SK-N-SH (cell line): ENCODE results near the gene CDH18. TPM values are rescaled to one million over a fixed set of nuclear protein-coding genes. Genes with fewer than 3 reads are reported as not detected.
A peak's percentile ranks its signal among the peaks of the same experiment; 100 is the strongest.

ENCODE experiments used
- CTCF ChIA-PET: fragments of 300-600, 350-600 bp; formaldehyde crosslinking; extraction: SDS; loops from one replicate; lab custom pipeline; 2021; lab: Yijun Ruan, JAX
- POLR2A ChIA-PET: fragments of 350-600 bp; sonication (Branson Sonifier 250); formaldehyde crosslinking; extraction: SDS; loops from one replicate; lab custom pipeline; 2020; ENCODE audit warnings: antibody characterized with exemption, inconsistent platforms; lab: Yijun Ruan, JAX
- DNase-seq: peaks from one replicate; pipeline ENCODE4 v3.0.0; 2012
- H2AFZ ChIP-seq: fragments of 200-600 bp; sonication (generic); 2 replicates; pipeline ENCODE4 v1.8.1; 2016; ENCODE audit warnings: antibody characterized with exemption, mild to moderate bottlenecking, low read depth
- H3F3A ChIP-seq: fragments of 200-600 bp; sonication (generic); replicated peaks from 2 replicates; pipeline ENCODE3; 2016; ENCODE audit warnings: antibody characterized with exemption, mild to moderate bottlenecking; ENCODE audit not compliant: insufficient read depth
- H3K27ac ChIP-seq, 2 experiments: fragments of 200-500 bp in 1 of 2; fragments of 200-600 bp in 1 of 2; sonication (Bioruptor generic) in 1 of 2; sonication (generic), shearing (Covaris generic) in 1 of 2; 2 replicates each; pipeline versions ENCODE4 v1.5.1 to v1.6.1; 2014 to 2016; ENCODE audit warnings: low read depth in 2 of 2, inconsistent platforms in 1 of 2, low read length in 1 of 2, mild to moderate bottlenecking in 1 of 2, mixed read lengths in 1 of 2
- H3K27me3 ChIP-seq: fragments of 200-600 bp; sonication (generic), shearing (Covaris generic); 2 replicates; pipeline ENCODE4 v1.6.1; 2016; ENCODE audit warnings: mixed run types; ENCODE audit not compliant: insufficient read depth
- H3K36me3 ChIP-seq, 2 experiments: fragments of 200-500 bp in 1 of 2; fragments of 200-600 bp in 1 of 2; sonication (Bioruptor generic) in 1 of 2; sonication (generic) in 1 of 2; replicated peaks in 1 of 2; 2 replicates each; pipeline versions ENCODE3 to v1.5.1; 2014 to 2016; ENCODE audit warnings: low read length in 1 of 2, mild to moderate bottlenecking in 1 of 2; ENCODE audit not compliant: insufficient read depth in 2 of 2, control insufficient read depth in 1 of 2
- H3K4me1 ChIP-seq, 2 experiments: fragments of 200-500 bp in 1 of 2; fragments of 200-600 bp in 1 of 2; sonication (Bioruptor generic) in 1 of 2; sonication (generic), shearing (Covaris generic) in 1 of 2; 2 replicates each; pipeline versions ENCODE4 v1.5.1 to v1.6.1; 2014 to 2016; ENCODE audit warnings: low read depth in 1 of 2, low read length in 1 of 2, mixed run types in 1 of 2; ENCODE audit not compliant: insufficient read depth in 2 of 2, control insufficient read depth in 1 of 2
- H3K4me2 ChIP-seq: fragments of 200-600 bp; sonication (generic), shearing (Covaris generic); 2 replicates; pipeline ENCODE4 v1.6.1; 2017; ENCODE audit warnings: mixed run types
- H3K4me3 ChIP-seq, 2 experiments: fragments of 200-500 bp in 1 of 2; fragments of 200-600 bp in 1 of 2; sonication (Bioruptor generic) in 1 of 2; sonication (generic), shearing (Covaris generic) in 1 of 2; 2 replicates each; pipeline versions ENCODE4 v1.5.1 to v1.8.1; 2014 to 2016; ENCODE audit warnings: low read depth in 2 of 2, inconsistent platforms in 1 of 2, low read length in 1 of 2, mild to moderate bottlenecking in 1 of 2, mixed read lengths in 1 of 2, moderate library complexity in 1 of 2
- H3K79me2 ChIP-seq: fragments of 200-600 bp; sonication (generic); 2 replicates; pipeline ENCODE4 v1.8.1; 2017; ENCODE audit warnings: mild to moderate bottlenecking; ENCODE audit not compliant: insufficient read depth
- H3K9ac ChIP-seq: fragments of 200-600 bp; sonication (generic); 2 replicates; pipeline ENCODE4 v1.6.1; 2017; ENCODE audit warnings: mixed run types
- H3K9me2 ChIP-seq: fragments of 200-600 bp; sonication (generic); 2 replicates; pipeline ENCODE4 v1.6.1; 2017; ENCODE audit warnings: mixed run types
- H3K9me3 ChIP-seq: fragments of 200-600 bp; sonication (generic); 2 replicates; pipeline ENCODE4 v1.6.1; 2017; ENCODE audit warnings: mixed run types, mild to moderate bottlenecking, moderate library complexity
- H4K20me1 ChIP-seq: fragments of 200-600 bp; sonication (generic); 2 replicates; pipeline ENCODE4 v1.6.1; 2017; ENCODE audit warnings: mild to moderate bottlenecking, mixed run types; ENCODE audit not compliant: insufficient read depth
- ELF1 ChIP-seq: IDR thresholded peaks from 2 replicates; pipeline ENCODE4 v1.4.0; 2012
- EP300 ChIP-seq, 2 experiments: IDR thresholded peaks; 2 replicates each; pipeline versions ENCODE4 v1.4.0 to v1.6.1; 2012; ENCODE audit warnings: borderline replicate concordance in 1 of 2, low read depth in 1 of 2, low read length in 1 of 2
- EZH2phosphoT487 ChIP-seq: fragments of 200-600 bp; sonication (generic); IDR thresholded peaks from 2 replicates; pipeline ENCODE4 v1.6.1; 2017; ENCODE audit warnings: low read depth, mixed run types, mild to moderate bottlenecking, antibody characterized with exemption, moderate library complexity, borderline replicate concordance
- FOSL2 ChIP-seq: IDR thresholded peaks from 2 replicates; pipeline ENCODE4 v1.4.0; 2012; ENCODE audit warnings: low read depth, mild to moderate bottlenecking, moderate library complexity, borderline replicate concordance
- FOXM1 ChIP-seq: IDR thresholded peaks from 2 replicates; pipeline ENCODE4 v1.4.0; 2012; ENCODE audit warnings: low read depth, mild to moderate bottlenecking
- GABPA ChIP-seq: IDR thresholded peaks from 2 replicates; pipeline ENCODE4 v1.4.0; 2012; ENCODE audit warnings: low read depth, mild to moderate bottlenecking
- NFIC ChIP-seq: IDR thresholded peaks from 2 replicates; pipeline ENCODE4 v1.4.0; 2012; ENCODE audit warnings: borderline replicate concordance
- NRF1 ChIP-seq: IDR thresholded peaks from 2 replicates; pipeline ENCODE4 v1.6.1; 2012; ENCODE audit warnings: low read depth, mild to moderate bottlenecking, low read length
- SMC3 ChIP-seq: IDR thresholded peaks from 2 replicates; pipeline ENCODE4 v1.6.1; 2012; ENCODE audit warnings: low read depth, low read length, improper control_type of control experiment
- TCF12 ChIP-seq: IDR thresholded peaks from 2 replicates; pipeline ENCODE4 v1.4.0; 2012
- TEAD4 ChIP-seq: IDR thresholded peaks from 2 replicates; pipeline ENCODE4 v1.4.0; 2012; ENCODE audit warnings: mild to moderate bottlenecking, borderline replicate concordance; ENCODE audit not compliant: insufficient read depth
- YY1 ChIP-seq: IDR thresholded peaks from 2 replicates; pipeline ENCODE4 v1.4.0; 2012; ENCODE audit warnings: low read depth, mild to moderate bottlenecking
- WGBS: methylation state at CpG from one replicate; pipeline ENCODE4 v1.1.6; 2017; ENCODE audit warnings: low lambda C conversion rate; 5-methylcytosine and 5-hydroxymethylcytosine counted together
- polyA plus RNA-seq, 3 experiments: library from polyadenylated mRNA; depleted of rRNA; stranded (reverse); fragments of >200 nt; gene quantifications; 2 replicates each; pipeline ENCODE4 v1.2.3, GENCODE V29; 2012
- TF ChIP-seq, protein P1 (sequence below): fragments of 200-600 bp; sonication (generic); IDR thresholded peaks from 2 replicates; pipeline ENCODE4 v1.6.1; 2017; ENCODE audit warnings: antibody characterized with exemption, mild to moderate bottlenecking, moderate library complexity
- TF ChIP-seq, protein P2 (sequence below): IDR thresholded peaks from 2 replicates; pipeline ENCODE4 v1.6.1; 2012; ENCODE audit warnings: mild to moderate bottlenecking, low read depth, low read length, moderate library complexity
- TF ChIP-seq, protein P3 (sequence below): IDR thresholded peaks from 2 replicates; pipeline ENCODE4 v1.4.0; 2012; ENCODE audit warnings: low read depth, borderline replicate concordance

CDH18 gene
- polyA plus RNA-seq, 1 of the 3 experiments (the other 2 are of a cell fraction), result 6.0 TPM

DNA sequence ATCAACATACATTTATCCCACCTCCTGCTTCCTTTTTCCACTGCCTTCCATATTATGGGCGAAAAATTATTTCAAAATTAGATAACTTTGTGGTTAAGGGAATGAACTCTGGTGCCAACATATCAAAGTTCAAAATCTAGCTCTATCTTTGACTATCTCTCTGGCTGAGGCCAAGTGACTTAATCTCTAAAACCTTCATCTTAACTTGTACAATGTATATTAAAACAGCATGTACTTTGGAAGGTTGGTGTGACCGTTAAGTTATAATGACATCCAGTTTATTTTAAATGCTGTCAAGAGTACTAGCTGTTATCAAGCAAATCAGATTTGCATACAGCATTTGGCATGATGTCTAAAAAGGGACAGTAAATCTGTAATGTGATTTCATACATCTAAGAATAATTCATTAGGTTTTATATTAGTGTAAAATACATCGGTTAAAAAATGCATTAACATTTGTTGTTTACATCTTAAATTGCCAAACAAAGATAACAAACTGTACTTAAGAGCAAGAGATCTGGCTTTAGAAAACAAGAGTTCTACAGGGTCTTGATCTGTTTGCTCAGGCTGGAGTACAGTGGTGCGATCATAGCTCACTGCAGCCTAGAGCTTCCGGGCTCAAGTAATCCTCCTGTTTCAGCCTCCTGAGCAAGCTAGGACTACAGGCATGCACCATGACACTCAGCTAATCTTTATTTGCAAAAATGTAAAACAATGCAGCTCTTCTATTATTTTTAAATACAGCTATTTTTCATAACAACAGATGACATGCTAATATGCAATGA lies 102.8 kb downstream of the CDH18 start (continued):
- TF ChIP-seq, protein P1, sequence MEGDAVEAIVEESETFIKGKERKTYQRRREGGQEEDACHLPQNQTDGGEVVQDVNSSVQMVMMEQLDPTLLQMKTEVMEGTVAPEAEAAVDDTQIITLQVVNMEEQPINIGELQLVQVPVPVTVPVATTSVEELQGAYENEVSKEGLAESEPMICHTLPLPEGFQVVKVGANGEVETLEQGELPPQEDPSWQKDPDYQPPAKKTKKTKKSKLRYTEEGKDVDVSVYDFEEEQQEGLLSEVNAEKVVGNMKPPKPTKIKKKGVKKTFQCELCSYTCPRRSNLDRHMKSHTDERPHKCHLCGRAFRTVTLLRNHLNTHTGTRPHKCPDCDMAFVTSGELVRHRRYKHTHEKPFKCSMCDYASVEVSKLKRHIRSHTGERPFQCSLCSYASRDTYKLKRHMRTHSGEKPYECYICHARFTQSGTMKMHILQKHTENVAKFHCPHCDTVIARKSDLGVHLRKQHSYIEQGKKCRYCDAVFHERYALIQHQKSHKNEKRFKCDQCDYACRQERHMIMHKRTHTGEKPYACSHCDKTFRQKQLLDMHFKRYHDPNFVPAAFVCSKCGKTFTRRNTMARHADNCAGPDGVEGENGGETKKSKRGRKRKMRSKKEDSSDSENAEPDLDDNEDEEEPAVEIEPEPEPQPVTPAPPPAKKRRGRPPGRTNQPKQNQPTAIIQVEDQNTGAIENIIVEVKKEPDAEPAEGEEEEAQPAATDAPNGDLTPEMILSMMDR, result no peak
- TF ChIP-seq YY1 (no peak), EP300 (IDR thresholded peaks at IDR 0.05; ENCODE audit: borderline replicate concordance in 1 of 2, low read depth in 1 of 2, low read length in 1 of 2) (peak in 1 of 2 experiments; percentile 95; a peak in 2 of 4 replicates), NFIC (peak; percentile 94), SMC3 (no peak), ELF1 (no peak)
- TF ChIP-seq, protein P2, sequence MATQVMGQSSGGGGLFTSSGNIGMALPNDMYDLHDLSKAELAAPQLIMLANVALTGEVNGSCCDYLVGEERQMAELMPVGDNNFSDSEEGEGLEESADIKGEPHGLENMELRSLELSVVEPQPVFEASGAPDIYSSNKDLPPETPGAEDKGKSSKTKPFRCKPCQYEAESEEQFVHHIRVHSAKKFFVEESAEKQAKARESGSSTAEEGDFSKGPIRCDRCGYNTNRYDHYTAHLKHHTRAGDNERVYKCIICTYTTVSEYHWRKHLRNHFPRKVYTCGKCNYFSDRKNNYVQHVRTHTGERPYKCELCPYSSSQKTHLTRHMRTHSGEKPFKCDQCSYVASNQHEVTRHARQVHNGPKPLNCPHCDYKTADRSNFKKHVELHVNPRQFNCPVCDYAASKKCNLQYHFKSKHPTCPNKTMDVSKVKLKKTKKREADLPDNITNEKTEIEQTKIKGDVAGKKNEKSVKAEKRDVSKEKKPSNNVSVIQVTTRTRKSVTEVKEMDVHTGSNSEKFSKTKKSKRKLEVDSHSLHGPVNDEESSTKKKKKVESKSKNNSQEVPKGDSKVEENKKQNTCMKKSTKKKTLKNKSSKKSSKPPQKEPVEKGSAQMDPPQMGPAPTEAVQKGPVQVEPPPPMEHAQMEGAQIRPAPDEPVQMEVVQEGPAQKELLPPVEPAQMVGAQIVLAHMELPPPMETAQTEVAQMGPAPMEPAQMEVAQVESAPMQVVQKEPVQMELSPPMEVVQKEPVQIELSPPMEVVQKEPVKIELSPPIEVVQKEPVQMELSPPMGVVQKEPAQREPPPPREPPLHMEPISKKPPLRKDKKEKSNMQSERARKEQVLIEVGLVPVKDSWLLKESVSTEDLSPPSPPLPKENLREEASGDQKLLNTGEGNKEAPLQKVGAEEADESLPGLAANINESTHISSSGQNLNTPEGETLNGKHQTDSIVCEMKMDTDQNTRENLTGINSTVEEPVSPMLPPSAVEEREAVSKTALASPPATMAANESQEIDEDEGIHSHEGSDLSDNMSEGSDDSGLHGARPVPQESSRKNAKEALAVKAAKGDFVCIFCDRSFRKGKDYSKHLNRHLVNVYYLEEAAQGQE, result no peak

DNA sequence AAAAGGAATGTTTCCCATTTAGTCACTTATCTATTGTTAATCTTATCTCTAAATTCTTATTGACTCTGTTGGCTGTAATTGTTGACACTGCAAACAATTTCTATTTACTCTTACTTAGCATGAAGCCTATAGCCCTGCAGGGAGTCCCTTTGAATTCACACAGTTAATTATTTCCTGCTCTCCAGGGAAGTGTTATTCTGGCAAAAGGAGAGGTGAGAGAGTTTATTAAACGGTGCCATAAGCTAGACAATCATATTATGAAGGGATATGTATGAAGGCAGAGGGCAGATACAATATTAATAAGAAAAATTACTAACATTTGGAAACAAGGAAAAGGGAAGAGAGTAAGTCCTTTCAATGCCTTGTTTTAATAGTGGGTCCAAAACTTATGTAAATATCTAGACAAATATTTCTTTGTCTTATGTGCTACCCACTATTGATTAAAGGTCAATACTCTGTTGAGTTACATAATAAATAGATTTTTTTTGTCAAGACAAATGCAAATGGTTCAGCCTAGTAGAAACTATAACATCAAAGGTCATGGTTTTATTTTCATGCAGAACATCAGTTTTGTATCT lies 107.1 kb downstream of the CDH18 start:
- CTCF ChIA-PET, result no interaction called here
- Histone ChIP-seq H3K79me2 (no peaks in the 10 kb centered on the region), H3K4me1 (no peaks in the 10 kb centered on the region), H2AFZ (no peak overlapping the region), H3K4me3 (no peak overlapping the region), H3K27ac (no peak overlapping the region), H3K9me2 (no peaks in the 10 kb centered on the region), H3K9me3 (no peaks in the 10 kb centered on the region), H3K27me3 (no peaks in the 10 kb centered on the region), H4K20me1 (no peaks in the 10 kb centered on the region), H3K9ac (no peak overlapping the region), H3F3A (peaks cover 12% of the 10 kb centered on the region), H3K36me3 (no peaks in the 10 kb centered on the region), H3K4me2 (no peak overlapping the region)
- POLR2A ChIA-PET, result no interaction called here
- no peak for TF ChIP-seq TCF12
- TF ChIP-seq, protein P3, sequence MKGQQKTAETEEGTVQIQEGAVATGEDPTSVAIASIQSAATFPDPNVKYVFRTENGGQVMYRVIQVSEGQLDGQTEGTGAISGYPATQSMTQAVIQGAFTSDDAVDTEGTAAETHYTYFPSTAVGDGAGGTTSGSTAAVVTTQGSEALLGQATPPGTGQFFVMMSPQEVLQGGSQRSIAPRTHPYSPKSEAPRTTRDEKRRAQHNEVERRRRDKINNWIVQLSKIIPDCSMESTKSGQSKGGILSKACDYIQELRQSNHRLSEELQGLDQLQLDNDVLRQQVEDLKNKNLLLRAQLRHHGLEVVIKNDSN, result no peak
- TF ChIP-seq FOSL2, result no peak
- TF ChIP-seq NFIC, result no peak
- no peak for TF ChIP-seq SMC3
- no peak for TF ChIP-seq TEAD4
- TF ChIP-seq YY1, result no peak
- TF ChIP-seq EZH2phosphoT487, result no peak
- no peak for TF ChIP-seq FOXM1
- TF ChIP-seq NRF1, result no peak
- TF ChIP-seq GABPA, result no peak
- TF ChIP-seq, protein P2, result no peak
- TF ChIP-seq ELF1, result no peak
- DNase-seq, result no peak
- WGBS, result 0% methylated on average over 1 of the region's 1 CpG
